T follicular helper cell (primary cell): ENCODE measurements around the gene FREM2.

Experiments used
- DNase-seq: peaks from one replicate; pipeline ENCODE4 v3.0.0-alpha.2; 2020; ENCODE audit warnings: low read depth

Gene FREM2

GRCh38 chr13:38685974-38686576 is 802 bp upstream of the FREM2 start:
- DNase-seq = no peak

GRCh38 chr13:38687246-38688229 is 661 bp downstream of the FREM2 start:
- DNase-seq = no peak

GRCh38 chr13:38688674-38689073 is 1.8 kb downstream of the FREM2 start:
- DNase-seq = no peak

- DNase-seq = no peak
These were observed 3.4 kb downstream of the FREM2 start for GRCh38 chr13:38690231-38690630.

GRCh38 chr13:38693168-38693567 is 6.3 kb downstream of the FREM2 start:
- DNase-seq = no peak

- no peak for DNase-seq
These were observed 6.8 kb downstream of the FREM2 start for GRCh38 chr13:38693641-38694040.

- DNase-seq = no peak
These were observed 10.3 kb downstream of the FREM2 start for GRCh38 chr13:38697197-38697596.

- DNase-seq = no peak
These were observed 10.9 kb downstream of the FREM2 start for GRCh38 chr13:38697628-38698333.

GRCh38 chr13:38700051-38700450 is 13.2 kb downstream of the FREM2 start:
- DNase-seq = no peak

- DNase-seq = no peak
These were observed 15.8 kb downstream of the FREM2 start for GRCh38 chr13:38702669-38703068.

GRCh38 chr13:38703255-38703654 is 16.4 kb downstream of the FREM2 start:
- no peak for DNase-seq

GRCh38 chr13:38705365-38705764 is 18.5 kb downstream of the FREM2 start:
- DNase-seq = no peak

GRCh38 chr13:38707460-38707859 is 20.6 kb downstream of the FREM2 start:
- DNase-seq = no peak

- DNase-seq = no peak
These were observed 26.2 kb downstream of the FREM2 start for GRCh38 chr13:38713046-38713445.

GRCh38 chr13:38718374-38718773 is 31.5 kb downstream of the FREM2 start:
- DNase-seq = no peak

- no peak for DNase-seq
These were observed 43.5 kb downstream of the FREM2 start for GRCh38 chr13:38730332-38730731.

- DNase-seq = no peak
These were observed 46.3 kb downstream of the FREM2 start for GRCh38 chr13:38733146-38733545.

GRCh38 chr13:38735665-38736440 is 49.0 kb downstream of the FREM2 start:
- no peak for DNase-seq

GRCh38 chr13:38743466-38743865 is 56.6 kb downstream of the FREM2 start:
- DNase-seq = no peak

GRCh38 chr13:38752686-38753085 is 65.8 kb downstream of the FREM2 start:
- no peak for DNase-seq

- DNase-seq = no peak
These were observed 67.0 kb downstream of the FREM2 start for GRCh38 chr13:38753878-38754277.

GRCh38 chr13:38755793-38756192 is 68.9 kb downstream of the FREM2 start:
- no peak for DNase-seq
